ENCODE measurements around the gene CHI3L2.

CHI3L2 gene

GRCh38 chr1:111227434-111227833 lies at the start of gene CHI3L2:
Gene CHI3L2, plus strand, starts transcription at chr1:111227713. Its CDS starts 17 bp downstream, at chr1:111227730.
- DNase-seq (ENCODE audit: low spot score): no peak

- DNase-seq (ENCODE audit: low spot score): no peak
Observed at GRCh38 chr1:111179968-111180533, 47.5 kb upstream of the CHI3L2 start.

- DNase-seq (ENCODE audit: low spot score): no peak
Observed at GRCh38 chr1:111182052-111182451, 45.5 kb upstream of the CHI3L2 start.

GRCh38 chr1:111183308-111184069 lies 44.0 kb upstream of the CHI3L2 start:
- no peak for DNase-seq (ENCODE audit: low spot score)

GRCh38 chr1:111184663-111185062 lies 42.9 kb upstream of the CHI3L2 start:
- DNase-seq (ENCODE audit: low spot score): no peak

- no peak for DNase-seq (ENCODE audit: low spot score)
Observed at GRCh38 chr1:111190931-111191451, 36.5 kb upstream of the CHI3L2 start.

- DNase-seq (ENCODE audit: low spot score): no peak
Observed at GRCh38 chr1:111191496-111191895, 36.0 kb upstream of the CHI3L2 start.

GRCh38 chr1:111192074-111192473 lies 35.4 kb upstream of the CHI3L2 start:
- DNase-seq (ENCODE audit: low spot score): no peak

GRCh38 chr1:111192658-111193519 lies 34.6 kb upstream of the CHI3L2 start:
- no peak for DNase-seq (ENCODE audit: low spot score)

GRCh38 chr1:111193712-111194480 lies 33.6 kb upstream of the CHI3L2 start:
- no peak for DNase-seq (ENCODE audit: low spot score)

GRCh38 chr1:111195002-111195684 lies 32.4 kb upstream of the CHI3L2 start:
- no peak for DNase-seq (ENCODE audit: low spot score)

- DNase-seq (ENCODE audit: low spot score): no peak
Observed at GRCh38 chr1:111196213-111196612, 31.3 kb upstream of the CHI3L2 start.

GRCh38 chr1:111197598-111198284 lies 29.8 kb upstream of the CHI3L2 start:
- DNase-seq (ENCODE audit: low spot score): no peak

- no peak for DNase-seq (ENCODE audit: low spot score)
Observed at GRCh38 chr1:111198836-111199235, 28.7 kb upstream of the CHI3L2 start.

GRCh38 chr1:111199329-111199728 lies 28.2 kb upstream of the CHI3L2 start:
- no peak for DNase-seq (ENCODE audit: low spot score)

- DNase-seq (ENCODE audit: low spot score): no peak
Observed at GRCh38 chr1:111199881-111200801, 27.4 kb upstream of the CHI3L2 start, which contains the start of gene DENND2D. Gene DENND2D, minus strand, starts transcription at chr1:111200646. Its CDS starts 187 bp downstream, at chr1:111200459.

- no peak for DNase-seq (ENCODE audit: low spot score)
Observed at GRCh38 chr1:111200802-111201161, 26.7 kb upstream of the CHI3L2 start.

- DNase-seq (ENCODE audit: low spot score): no peak
Observed at GRCh38 chr1:111201275-111202090, 26.0 kb upstream of the CHI3L2 start.

GRCh38 chr1:111202366-111202706 lies 25.2 kb upstream of the CHI3L2 start:
- peak; percentile 64 for DNase-seq (ENCODE audit: low spot score)

All from LoVo (cell line).